WTC11 (cell line): ENCODE data around the gene LRRTM3. TPM values are rescaled to one million over a fixed set of nuclear protein-coding genes. Genes with fewer than 3 reads are reported as not detected.
A peak's percentile ranks its signal among the peaks of the same experiment; 100 is the strongest.

Experiments
- ATAC-seq: fragments of 200-7000 bp; cut with Tn5 transposase; 2 replicates; pipeline ENCODE4 v1.10.0; 2021; ENCODE audit warnings: mild to moderate bottlenecking, moderate library complexity
- CTCF ChIA-PET: fragments of 300-600 bp; sonication (Branson Sonifier 250); formaldehyde crosslinking; loops from one replicate; lab custom pipeline; 2021; ENCODE audit warnings: antibody characterized with exemption; lab: Charles Lee
- POLR2A ChIA-PET: fragments of 350-600 bp; sonication (Branson Sonifier 250); formaldehyde crosslinking; loops from one replicate; lab custom pipeline; 2021; ENCODE audit warnings: antibody characterized with exemption; lab: Charles Lee
- DNase-seq: peaks from one replicate; pipeline ENCODE4 v3.0.0; 2021; ENCODE audit warnings: low spot score
- H3K27ac Mint-ChIP-seq: 2 replicates; pipeline ENCODE4 v1.8.0; 2021; ENCODE audit warnings: mixed read lengths
- H3K27me3 Mint-ChIP-seq: 2 replicates; pipeline ENCODE4 v1.8.0; 2021; ENCODE audit warnings: low read depth, mild to moderate bottlenecking, moderate library complexity, mixed read lengths
- H3K36me3 Mint-ChIP-seq: 2 replicates; pipeline ENCODE4 v1.8.0; 2021; ENCODE audit warnings: mixed read lengths
- H3K4me1 Mint-ChIP-seq: 2 replicates; pipeline ENCODE4 v1.8.0; 2022; ENCODE audit warnings: mixed read lengths
- H3K4me3 Mint-ChIP-seq: 2 replicates; pipeline ENCODE4 v1.8.0; 2021; ENCODE audit warnings: mild to moderate bottlenecking, moderate library complexity, mixed read lengths
- H3K9me3 Mint-ChIP-seq: 2 replicates; pipeline ENCODE4 v1.8.0; 2021; ENCODE audit warnings: mixed read lengths
- CBFB ChIP-seq: sonication (generic); formaldehyde crosslinking; IDR thresholded peaks from 2 replicates; pipeline ENCODE4 v1.8.1; 2022; ENCODE audit warnings: mild to moderate bottlenecking, low read depth, missing genetic modification reagents
- CREB1 ChIP-seq: sonication (generic); formaldehyde crosslinking; IDR thresholded peaks from 2 replicates; pipeline ENCODE4 v1.8.0; 2023; ENCODE audit warnings: mild to moderate bottlenecking, missing genetic modification reagents
- E2F5 ChIP-seq: sonication (generic); formaldehyde crosslinking; IDR thresholded peaks from 2 replicates; pipeline ENCODE4 v1.8.1; 2022; ENCODE audit warnings: mild to moderate bottlenecking, moderate library complexity, missing genetic modification reagents
- ELF4 ChIP-seq: sonication (generic); formaldehyde crosslinking; IDR thresholded peaks from 2 replicates; pipeline ENCODE4 v1.8.1; 2022; ENCODE audit warnings: low read depth, mild to moderate bottlenecking, moderate library complexity, missing genetic modification reagents
- FOXJ3 ChIP-seq: sonication (generic); formaldehyde crosslinking; IDR thresholded peaks from 2 replicates; pipeline ENCODE4 v1.9.0; 2021; ENCODE audit warnings: missing genetic modification reagents, mild to moderate bottlenecking, borderline replicate concordance
- GTF2I ChIP-seq: fragments of 250-450 bp; sonication (Bioruptor Pico); conservative IDR thresholded peaks from 2 replicates; pipeline ENCODE4 v1.4.0; 2021; ENCODE audit warnings: mild to moderate bottlenecking
- HMGA2 ChIP-seq: fragments of 250-450 bp; sonication (Bioruptor Pico); IDR thresholded peaks from 2 replicates; pipeline ENCODE4 v1.4.0; 2021; ENCODE audit warnings: mild to moderate bottlenecking, moderate library complexity
- NFE2L1 ChIP-seq: sonication (generic); formaldehyde crosslinking; IDR thresholded peaks from 2 replicates; pipeline ENCODE4 v1.8.1; 2023; ENCODE audit warnings: missing genetic modification reagents
- NFYB ChIP-seq: sonication (generic); formaldehyde crosslinking; conservative IDR thresholded peaks from 2 replicates; pipeline ENCODE4 v1.8.0; 2022; ENCODE audit warnings: low read depth, missing genetic modification reagents
- NR1H2 ChIP-seq: sonication (generic); formaldehyde crosslinking; IDR thresholded peaks from 2 replicates; pipeline ENCODE4 v1.9.0; 2021; ENCODE audit warnings: mild to moderate bottlenecking, moderate library complexity, missing genetic modification reagents
- PREB ChIP-seq: sonication (generic); formaldehyde crosslinking; IDR thresholded peaks from 2 replicates; pipeline ENCODE4 v1.8.1; 2022; ENCODE audit warnings: mild to moderate bottlenecking, missing genetic modification reagents, moderate library complexity, borderline replicate concordance
- USF1 ChIP-seq: sonication (generic); formaldehyde crosslinking; IDR thresholded peaks from 2 replicates; pipeline ENCODE4 v1.8.0; 2022; ENCODE audit warnings: mild to moderate bottlenecking, missing genetic modification reagents
- ZNF219 ChIP-seq: sonication (generic); formaldehyde crosslinking; IDR thresholded peaks from 2 replicates; pipeline ENCODE4 v1.8.0; 2023; ENCODE audit warnings: missing genetic modification reagents, mild to moderate bottlenecking, borderline replicate concordance
- ZNF281 ChIP-seq: sonication (generic); formaldehyde crosslinking; IDR thresholded peaks from 2 replicates; pipeline ENCODE4 v1.8.0; 2023; ENCODE audit warnings: mild to moderate bottlenecking, missing genetic modification reagents
- ZNF396 ChIP-seq: fragments of 250-450 bp; sonication (Bioruptor Pico); IDR thresholded peaks from 2 replicates; pipeline ENCODE4 v1.8.0; 2021; ENCODE audit warnings: mild to moderate bottlenecking, moderate library complexity, borderline replicate concordance
- ZNF423 ChIP-seq: fragments of 250-450 bp; sonication (Bioruptor Pico); IDR thresholded peaks from 2 replicates; pipeline ENCODE4 v2.1.2; 2022; ENCODE audit warnings: mild to moderate bottlenecking, moderate library complexity
- ZNF512 ChIP-seq: sonication (generic); formaldehyde crosslinking; IDR thresholded peaks from 2 replicates; pipeline ENCODE4 v1.8.1; 2022; ENCODE audit warnings: missing genetic modification reagents, borderline replicate concordance
- total RNA-seq: library from RNA; stranded (reverse); gene quantifications from 3 replicates; pipeline ENCODE4 v1.2.3, GENCODE V29; 2021

Gene LRRTM3
- total RNA-seq, 1 experiment from 2014 or later = 0.52 TPM

GRCh38 chr10:67119651-67120050, 193.8 kb downstream of the LRRTM3 start:
- H3K4me3 Mint-ChIP-seq = no peak overlapping the region
- ChIA-PET POLR2A (interaction anchor here (0.6 kb wide), 1 partner anchor 1214 kb away, joined by 8 read pairs; no protein-coding TSS in a partner anchor), CTCF (no interaction called here)
- H3K4me1 Mint-ChIP-seq = peaks cover 11% of the 10 kb centered on the region; the same call in 1 of the 2 replicates
- H3K9me3 Mint-ChIP-seq = no peaks in the 10 kb centered on the region
- no peaks in the 10 kb centered on the region for H3K27me3 Mint-ChIP-seq
- no peak for ATAC-seq
- DNase-seq = no peak
- H3K27ac Mint-ChIP-seq = no peak overlapping the region
- H3K36me3 Mint-ChIP-seq = no peaks in the 10 kb centered on the region
- TF ChIP-seq E2F5 (CRISPR knock-in tag) (no peak), NFYB (no peak), CBFB (CRISPR knock-in tag) (no peak), ZNF219 (no peak), ZNF281 (CRISPR knock-in tag) (no peak)

GRCh38 chr10:67127441-67127840, 201.6 kb downstream of the LRRTM3 start:
- H3K36me3 Mint-ChIP-seq = no peaks in the 10 kb centered on the region
- TF ChIP-seq ZNF512 (CRISPR knock-in tag) = no peak
- TF ChIP-seq ELF4 (CRISPR knock-in tag) = no peak
- TF ChIP-seq ZNF396 (CRISPR knock-in tag) = no peak
- no peak for TF ChIP-seq HMGA2
- TF ChIP-seq PREB = no peak
- no peak overlapping the region for H3K27ac Mint-ChIP-seq
- H3K4me3 Mint-ChIP-seq = no peak overlapping the region
- no peaks in the 10 kb centered on the region for H3K27me3 Mint-ChIP-seq
- no peaks in the 10 kb centered on the region for H3K4me1 Mint-ChIP-seq
- CTCF ChIA-PET = no interaction called here
- POLR2A ChIA-PET = no interaction called here
- H3K9me3 Mint-ChIP-seq = no peaks in the 10 kb centered on the region
- DNase-seq (no peak), ATAC-seq (no peak)

- ChIA-PET POLR2A (no interaction called here), CTCF (interaction anchor here (0.6 kb wide), 1 partner anchor 661 kb away, joined by 3 read pairs; no protein-coding TSS in a partner anchor)
- Mint-ChIP-seq H3K27me3 (no peaks in the 10 kb centered on the region), H3K4me1 (peaks cover 11% of the 10 kb centered on the region), H3K36me3 (no peaks in the 10 kb centered on the region), H3K9me3 (peaks cover 4% of the 10 kb centered on the region; the same call in 1 of the 2 replicates), H3K27ac (no peak overlapping the region), H3K4me3 (no peak overlapping the region)
- DNase-seq (no peak), ATAC-seq (peak; percentile 81)
- TF ChIP-seq NFE2L1 (CRISPR knock-in tag) (no peak), FOXJ3 (CRISPR knock-in tag) (no peak), CREB1 (CRISPR knock-in tag) (no peak), GTF2I (CRISPR knock-in tag) (no peak)
These were observed 214.8 kb downstream of the LRRTM3 start for GRCh38 chr10:67140641-67141040.

- CTCF ChIA-PET = no interaction called here
- peaks cover 4% of the 10 kb centered on the region; the same call in 1 of the 2 replicates for H3K9me3 Mint-ChIP-seq
These were observed 215.5 kb downstream of the LRRTM3 start for GRCh38 chr10:67141300-67141699.

More at GRCh38 chr10:67141300-67141699, 215.5 kb downstream of the LRRTM3 start:
- ATAC-seq (no peak), DNase-seq (no peak)
- POLR2A ChIA-PET = no interaction called here
- no peak for TF ChIP-seq NR1H2
- TF ChIP-seq HMGA2 = no peak
- no peak for TF ChIP-seq ZNF423
- no peak for TF ChIP-seq USF1 (CRISPR knock-in tag)
- Mint-ChIP-seq H3K4me1 (peaks cover 15% of the 10 kb centered on the region), H3K27me3 (no peaks in the 10 kb centered on the region), H3K36me3 (no peaks in the 10 kb centered on the region), H3K27ac (no peak overlapping the region), H3K4me3 (no peak overlapping the region)
